Endodermal cell (in vitro differentiated cells): Measurements from ENCODE around the gene CSTB. TPM values are rescaled to one million over a fixed set of nuclear protein-coding genes. Genes with fewer than 3 reads are reported as not detected.

ENCODE experiments used
- DNase-seq: peaks from one replicate; pipeline ENCODE4 v3.0.0-alpha.2; 2017
- H3K27ac ChIP-seq: 2 replicates; pipeline ENCODE4 v1.5.1; 2013; ENCODE audit warnings: mild to moderate bottlenecking, low read depth, low read length, moderate library complexity
- H3K27me3 ChIP-seq: 2 replicates; pipeline ENCODE4 v1.6.1; 2013; ENCODE audit warnings: mild to moderate bottlenecking, low read length, moderate library complexity; ENCODE audit not compliant: insufficient read depth, control insufficient read depth, poor library complexity, severe bottlenecking
- H3K36me3 ChIP-seq: 2 replicates; pipeline ENCODE4 v1.7.0; 2013; ENCODE audit warnings: mild to moderate bottlenecking, low read length, moderate library complexity; ENCODE audit not compliant: control insufficient read depth, insufficient read depth
- H3K4me1 ChIP-seq: one replicate; pipeline ENCODE4 v1.7.0; 2013; ENCODE audit warnings: low read length; ENCODE audit not compliant: control insufficient read depth, insufficient read depth
- H3K4me3 ChIP-seq: 2 replicates; pipeline ENCODE4 v1.5.1; 2013; ENCODE audit warnings: mild to moderate bottlenecking, low read length, moderate library complexity
- H3K9ac ChIP-seq: 2 replicates; pipeline ENCODE4 v1.6.1; 2013; ENCODE audit warnings: mild to moderate bottlenecking, low read length, moderate library complexity; ENCODE audit not compliant: poor library complexity, severe bottlenecking; ENCODE audit errors: extremely low read depth
- H3K9me3 ChIP-seq: 2 replicates; pipeline ENCODE4 v1.6.1; 2013; ENCODE audit warnings: mild to moderate bottlenecking, low read length, moderate library complexity; ENCODE audit not compliant: control insufficient read depth
- H3K27ac Mint-ChIP-seq: 2 replicates; pipeline ENCODE4 v1.8.0; 2020; ENCODE audit warnings: mixed read lengths
- H3K27me3 Mint-ChIP-seq: 2 replicates; pipeline ENCODE4 v1.8.0; 2021; ENCODE audit warnings: mild to moderate bottlenecking, mixed read lengths; ENCODE audit not compliant: insufficient read depth
- H3K36me3 Mint-ChIP-seq: 2 replicates; pipeline ENCODE4 v1.8.0; 2020; ENCODE audit warnings: low read depth, mixed read lengths
- H3K4me1 Mint-ChIP-seq: 2 replicates; pipeline ENCODE4 v1.8.0; 2020; ENCODE audit warnings: mixed read lengths
- H3K4me3 Mint-ChIP-seq: 2 replicates; pipeline ENCODE4 v1.8.0; 2020; ENCODE audit warnings: mild to moderate bottlenecking, moderate library complexity, mixed read lengths
- H3K9me3 Mint-ChIP-seq: 2 replicates; pipeline ENCODE4 v1.8.0; 2020; ENCODE audit warnings: mild to moderate bottlenecking, mixed read lengths
- CTCF ChIP-seq: fragments of 200-600 bp; sonication (generic); conservative IDR thresholded peaks from 2 replicates; pipeline ENCODE4 v1.5.0; 2021; ENCODE audit warnings: antibody characterized with exemption, mild to moderate bottlenecking
- WGBS, 2 experiments: methylation state at CpG; one replicate each; pipeline versions ENCODE4 v1.1.5 to v1.1.7; 2013; ENCODE audit warnings: missing lambda C conversion rate in 2 of 2, mixed read lengths in 1 of 2; ENCODE audit not compliant: insufficient coverage in 1 of 2, insufficient read length in 1 of 2; 5-methylcytosine and 5-hydroxymethylcytosine counted together
- total RNA-seq, 2 donors: library from RNA; stranded (reverse); fragmentation: NEBNext Ultra II Directional in 1 of 2; extraction: Animal tissue kit (Norgen Biotek cat#: 25700) in 1 of 2; gene quantifications; 2 replicates in 1 of 2; 3 replicates in 1 of 2; pipeline ENCODE4 v1.2.1, GENCODE V29; 2021

The CSTB gene
- total RNA-seq, 2 donors from 2014 or later, result 50.0 to 54.5 TPM

DNA sequence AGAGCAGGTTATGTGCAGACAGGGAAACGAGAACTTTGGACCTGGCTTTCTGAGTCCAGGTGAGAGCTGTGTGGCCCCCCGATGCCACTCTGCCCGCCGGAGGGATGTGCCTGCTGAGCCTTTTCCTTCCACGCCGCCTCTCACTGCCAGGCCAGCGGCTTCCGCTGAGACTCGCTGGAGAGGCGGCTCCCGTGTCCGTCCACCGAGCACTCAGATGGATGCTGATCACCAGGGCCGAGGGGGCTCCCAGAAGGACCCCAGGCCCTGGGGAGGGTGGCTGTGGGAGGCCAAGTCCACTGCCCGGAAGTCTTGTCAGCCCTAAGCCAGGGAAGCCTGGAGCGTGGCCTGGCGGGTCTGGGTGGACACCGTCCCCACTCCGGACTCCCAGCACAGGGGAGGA lies 16.5 kb downstream of the CSTB start:
- H3K4me1 ChIP-seq, result no peaks in the 10 kb centered on the region
- Mint-ChIP-seq H3K4me1 (no peaks in the 10 kb centered on the region), H3K27ac (no peak overlapping the region), H3K9me3 (no peaks in the 10 kb centered on the region), H3K27me3 (no peaks in the 10 kb centered on the region), H3K36me3 (peaks cover 31% of the 10 kb centered on the region), H3K4me3 (no peak overlapping the region)
- no peak overlapping the region for H3K27ac ChIP-seq
- H3K9me3 ChIP-seq, result no peaks in the 10 kb centered on the region
- DNase-seq, result no peak
- H3K36me3 ChIP-seq, result peaks cover 9% of the 10 kb centered on the region
- no peak for TF ChIP-seq CTCF
- H3K27me3 ChIP-seq, result no peaks in the 10 kb centered on the region
- H3K9ac ChIP-seq, result no peak overlapping the region
- no peak overlapping the region for H3K4me3 ChIP-seq
- WGBS, 2 experiments, result 94 to 98% methylated on average over 12 to 19 of the region's 19 CpGs

DNA sequence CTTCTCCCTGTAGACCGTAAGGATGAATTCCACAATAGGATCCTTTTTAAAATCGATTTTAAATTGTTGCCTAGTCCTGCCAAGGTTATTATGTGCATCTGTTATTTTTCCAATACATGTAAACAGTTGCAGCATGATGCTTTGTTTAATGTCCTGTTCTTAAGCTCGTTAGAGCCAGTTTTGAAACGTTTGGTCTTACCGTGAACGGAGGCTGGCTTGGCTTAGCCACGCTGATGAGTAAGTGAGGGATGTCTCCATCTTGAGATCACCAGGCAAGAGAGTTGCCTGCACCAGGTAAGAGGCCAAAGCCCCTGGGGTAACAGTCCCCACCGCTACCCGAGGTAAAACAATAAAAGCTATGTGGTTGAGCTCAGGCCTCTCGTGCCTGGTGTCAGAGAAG lies 17.3 kb downstream of the CSTB start:
- no peaks in the 10 kb centered on the region for H3K9me3 ChIP-seq
- no peak overlapping the region for H3K27ac ChIP-seq
- Mint-ChIP-seq H3K27ac (no peak overlapping the region), H3K9me3 (no peaks in the 10 kb centered on the region), H3K4me3 (no peak overlapping the region), H3K4me1 (no peaks in the 10 kb centered on the region), H3K27me3 (no peaks in the 10 kb centered on the region), H3K36me3 (peaks cover 39% of the 10 kb centered on the region)
- H3K9ac ChIP-seq, result no peak overlapping the region
- H3K4me1 ChIP-seq, result no peaks in the 10 kb centered on the region
- 94 to 95% methylated on average over 10 of the region's 10 CpGs for WGBS, 2 experiments
- H3K36me3 ChIP-seq, result peaks cover 17% of the 10 kb centered on the region
- no peak overlapping the region for H3K4me3 ChIP-seq
- DNase-seq, result no peak
- TF ChIP-seq CTCF, result no peak
- H3K27me3 ChIP-seq, result no peaks in the 10 kb centered on the region

GRCh38 chr21:43758111-43758641 lies 17.9 kb downstream of the CSTB start:
- no peaks in the 10 kb centered on the region for H3K9me3 Mint-ChIP-seq
- H3K27me3 ChIP-seq, result no peaks in the 10 kb centered on the region
- H3K27me3 Mint-ChIP-seq, result no peaks in the 10 kb centered on the region
- H3K27ac ChIP-seq, result no peak overlapping the region
- no peak for TF ChIP-seq CTCF
- H3K4me1 Mint-ChIP-seq, result no peaks in the 10 kb centered on the region
- H3K36me3 ChIP-seq, result peaks cover 18% of the 10 kb centered on the region
- H3K9me3 ChIP-seq, result no peaks in the 10 kb centered on the region
- no peak overlapping the region for H3K27ac Mint-ChIP-seq
- H3K36me3 Mint-ChIP-seq, result peaks cover 43% of the 10 kb centered on the region
- H3K4me1 ChIP-seq, result no peaks in the 10 kb centered on the region
- no peak for DNase-seq
- 93 to 94% methylated on average over 15 to 18 of the region's 18 CpGs for WGBS, 2 experiments
- no peak overlapping the region for H3K9ac ChIP-seq
- no peak overlapping the region for H3K4me3 ChIP-seq
- H3K4me3 Mint-ChIP-seq, result no peak overlapping the region
